BE2C (cell line): Measurements from ENCODE around the gene BCAP31.
"Not testable (repeated sequence)": the region's sequence is repeated elsewhere in the genome, so short reads cannot be mapped to it uniquely, and the experiment has no call there.

Experiments
- DNase-seq: peaks from one replicate; pipeline ENCODE4 v3.0.0-alpha.2; 2020
- H3K27me3 ChIP-seq: fragments of 250-450 bp; sonication (Bioruptor Pico); 2 replicates; pipeline ENCODE4 v1.5.1; 2020; ENCODE audit warnings: mild to moderate bottlenecking
- H3K36me3 ChIP-seq: fragments of 250-450 bp; sonication (Bioruptor Pico); 2 replicates; pipeline ENCODE4 v1.5.1; 2020; ENCODE audit warnings: mild to moderate bottlenecking
- H3K4me1 ChIP-seq: fragments of 250-450 bp; sonication (Bioruptor Pico); 2 replicates; pipeline ENCODE4 v1.5.1; 2020
- H3K4me3 ChIP-seq: 2 replicates; pipeline ENCODE4 v1.5.1; 2011; ENCODE audit warnings: low read depth, low read length
- H3K9me3 ChIP-seq: fragments of 250-450 bp; sonication (Bioruptor Pico); 2 replicates; pipeline ENCODE4 v1.5.1; 2020
- TF ChIP-seq, protein P1 (sequence below): IDR thresholded peaks from 2 replicates; pipeline ENCODE4 v1.5.1; 2012; ENCODE audit warnings: mild to moderate bottlenecking, low read depth, low read length

BCAP31 gene

DNA sequence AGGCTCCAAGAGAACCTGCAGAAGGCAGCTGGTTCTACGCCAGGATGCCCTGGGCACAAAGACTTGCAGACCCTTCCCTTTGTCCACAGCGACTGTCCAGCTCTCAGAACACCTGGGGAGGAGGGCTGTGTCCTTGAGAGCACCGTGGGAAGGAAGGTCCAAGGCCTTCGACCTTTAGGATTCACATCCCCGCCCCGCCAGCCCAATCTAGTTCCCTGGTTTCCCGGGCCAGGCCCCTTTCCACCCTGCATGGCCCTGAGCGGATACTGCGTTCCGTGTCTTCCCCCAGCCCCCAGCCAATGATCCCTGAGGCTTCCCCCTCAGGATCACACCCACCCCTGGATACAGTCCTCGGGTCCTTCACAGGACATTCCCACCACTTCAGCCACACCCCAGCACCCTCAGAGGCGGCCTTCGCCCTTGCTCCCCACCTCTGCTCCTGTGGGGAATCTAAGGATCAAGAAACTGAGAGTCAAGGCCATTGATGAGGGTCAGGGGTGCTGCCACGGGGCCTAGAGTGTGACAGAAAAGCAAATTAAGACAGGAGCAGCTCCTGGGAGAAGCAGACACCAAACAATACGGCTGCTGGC lies 9.6 kb upstream of the BCAP31 start:
- no peaks in the 10 kb centered on the region for H3K27me3 ChIP-seq
- H3K9me3 ChIP-seq = no peaks in the 10 kb centered on the region
- no peaks in the 10 kb centered on the region for H3K36me3 ChIP-seq
- DNase-seq = no peak
- H3K4me1 ChIP-seq = peaks cover 8% of the 10 kb centered on the region; the same call in 1 of the 2 replicates
- no peak overlapping the region for H3K4me3 ChIP-seq
- TF ChIP-seq, protein P1, sequence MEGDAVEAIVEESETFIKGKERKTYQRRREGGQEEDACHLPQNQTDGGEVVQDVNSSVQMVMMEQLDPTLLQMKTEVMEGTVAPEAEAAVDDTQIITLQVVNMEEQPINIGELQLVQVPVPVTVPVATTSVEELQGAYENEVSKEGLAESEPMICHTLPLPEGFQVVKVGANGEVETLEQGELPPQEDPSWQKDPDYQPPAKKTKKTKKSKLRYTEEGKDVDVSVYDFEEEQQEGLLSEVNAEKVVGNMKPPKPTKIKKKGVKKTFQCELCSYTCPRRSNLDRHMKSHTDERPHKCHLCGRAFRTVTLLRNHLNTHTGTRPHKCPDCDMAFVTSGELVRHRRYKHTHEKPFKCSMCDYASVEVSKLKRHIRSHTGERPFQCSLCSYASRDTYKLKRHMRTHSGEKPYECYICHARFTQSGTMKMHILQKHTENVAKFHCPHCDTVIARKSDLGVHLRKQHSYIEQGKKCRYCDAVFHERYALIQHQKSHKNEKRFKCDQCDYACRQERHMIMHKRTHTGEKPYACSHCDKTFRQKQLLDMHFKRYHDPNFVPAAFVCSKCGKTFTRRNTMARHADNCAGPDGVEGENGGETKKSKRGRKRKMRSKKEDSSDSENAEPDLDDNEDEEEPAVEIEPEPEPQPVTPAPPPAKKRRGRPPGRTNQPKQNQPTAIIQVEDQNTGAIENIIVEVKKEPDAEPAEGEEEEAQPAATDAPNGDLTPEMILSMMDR = no peak

DNA sequence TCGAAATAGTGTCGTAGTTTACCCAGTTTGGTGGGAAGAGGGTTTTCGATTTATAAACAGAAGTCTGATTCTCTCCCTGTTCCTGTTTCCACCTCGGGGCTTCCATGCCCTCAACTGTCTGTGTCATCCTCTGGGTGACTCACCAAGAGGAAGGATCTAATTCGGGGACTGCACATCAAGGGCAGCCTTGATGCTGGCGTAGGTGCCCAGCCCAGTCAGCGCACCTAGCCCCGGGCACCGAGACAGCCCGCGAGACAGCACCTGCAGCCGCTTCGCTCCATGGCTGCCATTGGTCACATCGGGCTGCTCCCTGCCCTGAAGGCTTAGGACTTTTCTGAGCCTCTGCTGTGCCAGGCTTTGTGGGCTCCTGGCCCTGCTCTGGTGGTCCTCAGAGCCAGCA lies 8.2 kb upstream of the BCAP31 start:
- H3K36me3 ChIP-seq = no peaks in the 10 kb centered on the region
- no peaks in the 10 kb centered on the region for H3K27me3 ChIP-seq
- DNase-seq = no peak
- no peaks in the 10 kb centered on the region for H3K9me3 ChIP-seq
- no peak overlapping the region for H3K4me3 ChIP-seq
- H3K4me1 ChIP-seq = peaks cover 11% of the 10 kb centered on the region
- TF ChIP-seq, protein P1 = no peak

DNA sequence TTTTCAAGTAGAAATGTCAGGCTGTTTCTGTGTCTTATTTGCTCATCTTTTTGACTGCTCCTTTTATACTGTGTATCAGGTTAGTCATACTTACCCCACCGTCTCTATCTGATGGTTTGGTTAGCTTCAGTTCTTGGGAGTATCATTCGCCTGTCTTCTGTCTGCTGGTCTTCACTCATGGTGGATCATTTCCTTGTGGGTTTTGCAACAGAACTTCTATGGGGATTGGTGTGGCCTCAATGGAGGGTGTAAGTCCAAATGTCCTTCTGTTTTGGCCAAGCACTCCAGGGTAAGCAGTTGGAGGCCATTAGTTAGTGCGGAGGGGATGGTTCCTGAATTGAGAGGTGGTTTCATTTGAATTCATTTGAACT lies 7.6 kb upstream of the BCAP31 start:
- TF ChIP-seq, protein P1 = no peak
- H3K4me1 ChIP-seq = peaks cover 13% of the 10 kb centered on the region
- DNase-seq = no peak
- H3K9me3 ChIP-seq = no peaks in the 10 kb centered on the region
- H3K36me3 ChIP-seq = no peaks in the 10 kb centered on the region
- no peak overlapping the region for H3K4me3 ChIP-seq
- H3K27me3 ChIP-seq = no peaks in the 10 kb centered on the region

DNA sequence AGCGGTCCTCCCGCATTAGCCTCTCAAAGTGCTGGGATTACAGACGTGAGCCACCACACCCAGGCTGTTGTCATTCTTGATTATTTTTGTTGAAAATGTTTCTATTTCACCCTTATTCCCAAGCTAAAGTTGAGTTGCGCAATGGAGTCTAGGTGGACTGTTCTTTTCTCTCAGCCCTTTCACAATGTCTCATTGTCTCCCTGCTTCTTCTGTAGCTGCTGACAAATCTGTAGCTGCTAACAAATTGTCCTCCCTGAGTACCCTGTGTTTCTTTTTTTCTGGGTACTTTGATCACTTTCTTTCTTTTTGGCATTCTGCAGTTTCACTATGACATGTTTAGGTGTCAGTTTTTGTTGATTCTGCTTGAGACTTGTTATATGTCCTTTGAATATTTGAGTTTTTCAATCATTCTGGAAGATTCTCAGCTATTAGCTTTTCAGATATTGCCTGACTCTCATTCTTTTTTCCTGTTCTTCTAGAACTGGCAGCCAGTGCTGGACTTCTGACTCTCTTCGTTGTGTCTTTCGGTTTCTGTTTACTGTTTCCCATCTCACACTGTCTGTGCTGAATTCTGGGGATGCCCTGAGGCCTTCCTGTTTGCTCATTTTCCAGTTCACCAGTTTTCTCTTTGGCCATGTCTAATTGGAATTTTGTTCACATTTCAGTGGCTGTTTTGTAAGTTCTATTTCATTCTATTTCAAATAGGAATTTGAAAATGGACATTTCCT lies 7.1 kb upstream of the BCAP31 start:
- Histone ChIP-seq H3K36me3 (no peaks in the 10 kb centered on the region), H3K4me3 (no peak overlapping the region), H3K27me3 (no peaks in the 10 kb centered on the region), H3K9me3 (no peaks in the 10 kb centered on the region), H3K4me1 (peaks cover 8% of the 10 kb centered on the region)
- DNase-seq = no peak
- TF ChIP-seq, protein P1 = no peak

DNA sequence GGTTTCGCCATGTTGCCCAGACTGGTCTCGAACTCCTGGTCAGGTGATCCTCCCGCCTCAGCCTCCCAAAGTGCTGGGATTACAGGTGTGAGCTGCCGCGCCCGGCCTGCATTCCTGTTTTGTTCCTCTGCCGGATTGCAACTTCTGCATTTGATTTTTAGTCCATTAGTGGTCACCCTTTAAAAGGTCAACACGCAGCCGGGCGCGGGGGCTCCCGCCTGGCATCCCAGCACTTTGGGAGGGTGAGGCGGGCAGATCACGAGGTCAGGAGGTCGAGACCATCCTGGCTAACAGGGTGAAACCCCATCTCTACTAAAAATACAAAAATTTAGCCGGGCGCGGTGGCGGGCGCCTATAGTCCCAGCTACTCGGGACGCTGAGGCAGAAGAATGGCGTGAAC lies 5.9 kb upstream of the BCAP31 start:
- not testable (repeated sequence) for H3K27me3 ChIP-seq, DNase-seq, H3K4me3 ChIP-seq, H3K36me3 ChIP-seq, H3K9me3 ChIP-seq
- peaks cover 17% of the 10 kb centered on the region for H3K4me1 ChIP-seq

DNA sequence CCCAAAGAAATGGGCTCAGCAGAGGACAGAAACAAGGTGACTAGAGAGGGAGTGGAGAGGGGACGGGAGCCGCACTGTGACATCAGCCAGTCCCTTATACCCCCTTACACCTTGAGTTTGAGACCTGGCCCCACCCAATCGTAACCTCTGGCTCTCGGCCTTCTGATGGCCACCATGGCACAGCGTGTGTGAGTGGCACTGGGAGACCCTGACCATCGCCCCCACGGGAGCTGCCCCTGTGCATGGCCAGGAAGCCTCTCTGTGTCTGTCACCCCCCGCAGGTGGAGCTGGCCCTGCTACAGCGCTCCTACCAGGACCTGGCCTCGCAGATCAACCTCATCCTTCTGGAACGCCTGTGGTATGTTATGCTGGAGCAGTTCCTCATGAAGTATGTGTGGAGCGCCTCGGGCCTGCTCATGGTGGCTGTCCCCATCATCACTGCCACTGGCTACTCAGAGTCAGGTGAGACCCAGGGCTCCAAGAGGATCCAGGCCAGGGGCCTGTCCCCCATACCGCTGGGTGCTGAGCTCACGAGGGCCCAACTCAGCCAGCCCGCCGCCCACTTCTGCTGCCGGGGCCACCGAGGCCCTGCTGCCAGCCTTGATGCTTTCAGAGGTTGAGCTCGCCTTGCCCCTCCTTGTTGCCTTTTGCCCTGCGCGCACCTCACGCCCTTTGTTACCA lies 4.9 kb upstream of the BCAP31 start:
- Histone ChIP-seq H3K36me3 (no peaks in the 10 kb centered on the region), H3K4me1 (peaks cover 19% of the 10 kb centered on the region), H3K9me3 (no peaks in the 10 kb centered on the region), H3K4me3 (no peak overlapping the region), H3K27me3 (no peaks in the 10 kb centered on the region)
- TF ChIP-seq, protein P1 = no peak
- DNase-seq = no peak
